GM21390 (cell line): ENCODE data around the gene ZNF467.
A peak's percentile ranks its signal among the peaks of the same experiment; 100 is the strongest.

ENCODE experiments used
- ATAC-seq: cut with Tn5 transposase; IDR thresholded peaks from one replicate; pipeline ENCODE4 v1.9.1; 2021; ENCODE audit not compliant: unreplicated experiment

ZNF467 gene

DNA sequence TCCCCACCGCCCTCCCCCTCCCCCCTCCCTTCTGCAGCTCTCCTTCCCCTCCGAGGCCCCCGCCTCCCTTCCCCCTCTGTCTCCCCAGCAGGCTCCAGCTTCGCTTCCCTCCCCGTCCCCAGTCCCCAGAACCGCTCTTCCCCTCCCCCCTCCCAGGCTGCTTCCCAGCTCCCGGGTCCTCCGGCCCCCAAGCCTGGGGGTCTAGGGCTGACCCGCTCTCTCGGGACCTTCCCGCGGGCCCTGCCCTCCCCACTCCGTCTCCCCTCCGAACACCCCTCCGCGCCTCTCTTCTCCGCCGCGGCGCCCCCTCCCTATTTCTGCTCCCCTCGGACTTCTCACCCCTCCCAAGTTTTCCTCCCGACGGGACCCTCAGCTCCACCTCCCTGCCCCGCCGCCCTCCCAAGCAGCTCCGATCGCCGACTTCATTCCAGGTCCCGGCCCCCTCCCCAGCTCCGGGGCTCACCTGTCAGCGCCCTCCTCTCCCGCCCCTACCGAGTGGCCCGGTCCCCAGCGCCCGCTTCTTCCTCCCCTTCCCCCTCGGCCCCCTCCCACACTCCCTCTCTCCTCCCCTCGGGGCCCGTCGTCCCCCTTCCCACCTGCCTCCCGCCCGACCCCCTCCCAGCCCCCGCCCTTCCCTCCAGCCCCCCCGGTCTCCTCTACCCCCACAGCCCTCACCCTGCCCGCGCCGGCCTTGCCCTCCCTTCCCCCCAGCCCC is 990 bp downstream of the ZNF467 start:
- no peak for ATAC-seq

DNA sequence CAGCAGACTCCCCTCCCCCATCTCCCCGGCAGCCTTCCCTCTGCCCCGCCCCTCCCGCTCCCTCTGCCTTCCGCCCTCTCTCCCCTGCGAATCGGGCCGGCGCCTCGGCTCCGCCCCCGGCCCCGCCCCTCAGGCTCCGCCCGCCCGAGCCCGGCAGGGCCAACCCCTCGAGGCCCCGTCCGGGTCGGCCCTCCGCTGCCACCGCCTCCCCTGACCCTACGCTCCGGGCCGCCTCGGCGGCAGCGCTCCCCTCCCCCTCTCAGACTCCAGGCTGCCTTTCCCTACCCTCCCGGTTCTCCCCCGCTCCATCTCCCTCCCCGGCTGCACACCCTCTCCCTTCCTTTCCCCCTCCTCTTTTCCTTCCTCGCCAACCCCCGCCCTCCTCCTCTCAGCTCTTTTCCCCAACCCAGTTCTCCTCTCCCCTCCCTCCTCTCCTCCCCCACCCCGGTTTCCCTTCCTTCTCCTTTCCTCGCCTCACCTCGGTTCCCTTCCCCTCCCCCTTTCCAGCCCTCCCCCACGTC is 1.6 kb downstream of the ZNF467 start:
- peak; percentile 98 for ATAC-seq

- ATAC-seq, result peak; percentile 12
Measured at GRCh38 chr7:149770728-149771636, 2.4 kb downstream of the ZNF467 start.

DNA sequence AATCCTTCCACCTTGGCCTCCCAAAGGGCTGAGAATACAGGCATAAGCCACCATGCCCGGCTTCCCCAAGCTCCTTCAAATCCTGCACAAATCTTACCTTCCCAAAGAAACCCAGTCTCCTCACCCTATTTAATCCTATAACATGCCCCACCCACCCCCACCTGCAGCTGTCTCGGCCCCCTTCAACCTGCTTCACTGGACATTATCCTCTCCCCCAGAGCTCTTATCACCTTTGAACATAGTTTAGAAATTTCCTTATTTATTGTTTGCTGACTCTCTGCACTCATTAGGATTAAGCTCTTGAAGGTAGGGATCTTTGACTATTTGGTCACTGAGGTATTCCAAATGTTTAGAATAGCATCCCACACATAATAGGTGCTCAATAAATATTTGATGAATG is 3.5 kb downstream of the ZNF467 start:
- ATAC-seq, result no peak

GRCh38 chr7:149768931-149769330 is 4.5 kb downstream of the ZNF467 start:
- no peak for ATAC-seq

DNA sequence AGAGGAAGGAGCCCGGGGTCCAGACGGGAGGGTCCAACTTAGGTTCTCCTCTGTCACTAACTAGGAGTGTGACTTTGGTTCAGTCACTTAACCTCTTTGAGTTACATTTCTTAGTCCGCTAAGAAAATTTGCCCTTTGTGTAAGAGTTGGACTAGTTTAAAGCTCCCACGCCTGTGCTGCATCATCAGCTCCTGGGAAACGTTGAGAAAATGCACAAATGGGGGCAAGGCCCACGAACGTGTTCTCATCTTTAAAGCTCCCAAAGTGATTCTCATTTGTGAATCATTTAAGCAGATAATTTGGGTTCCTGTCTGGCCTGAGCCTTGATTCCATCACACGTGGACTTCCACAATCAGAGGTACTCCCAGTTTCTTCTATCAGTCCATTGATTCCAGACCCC is 6.3 kb downstream of the ZNF467 start:
- ATAC-seq, result no peak

DNA sequence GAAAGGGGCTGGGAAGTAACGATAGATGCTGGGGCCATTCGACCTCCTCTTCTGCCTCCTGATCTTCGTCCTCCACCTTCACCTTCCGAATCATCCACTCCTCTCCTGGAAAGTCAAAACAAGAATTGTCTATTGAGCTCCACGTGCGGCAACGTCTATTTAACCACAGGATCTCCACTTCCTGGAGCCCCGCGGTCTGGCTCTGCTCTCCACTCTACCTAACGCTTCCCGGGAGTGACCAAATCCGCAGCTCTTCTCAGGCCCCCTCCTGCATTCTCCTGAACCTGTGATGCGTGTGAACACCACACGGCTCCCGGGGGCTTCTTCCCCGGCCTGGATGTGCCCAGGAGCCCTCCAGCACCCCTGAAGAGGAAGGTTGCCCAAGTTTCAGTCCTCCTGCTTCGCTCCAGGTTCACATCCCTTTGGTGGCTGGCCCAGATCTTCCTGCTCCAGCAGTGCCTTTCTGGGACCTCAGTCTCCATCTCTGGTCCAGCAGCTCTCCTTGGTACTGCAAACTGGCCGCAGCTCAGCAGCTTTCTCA is 7.2 kb downstream of the ZNF467 start:
- no peak for ATAC-seq

DNA sequence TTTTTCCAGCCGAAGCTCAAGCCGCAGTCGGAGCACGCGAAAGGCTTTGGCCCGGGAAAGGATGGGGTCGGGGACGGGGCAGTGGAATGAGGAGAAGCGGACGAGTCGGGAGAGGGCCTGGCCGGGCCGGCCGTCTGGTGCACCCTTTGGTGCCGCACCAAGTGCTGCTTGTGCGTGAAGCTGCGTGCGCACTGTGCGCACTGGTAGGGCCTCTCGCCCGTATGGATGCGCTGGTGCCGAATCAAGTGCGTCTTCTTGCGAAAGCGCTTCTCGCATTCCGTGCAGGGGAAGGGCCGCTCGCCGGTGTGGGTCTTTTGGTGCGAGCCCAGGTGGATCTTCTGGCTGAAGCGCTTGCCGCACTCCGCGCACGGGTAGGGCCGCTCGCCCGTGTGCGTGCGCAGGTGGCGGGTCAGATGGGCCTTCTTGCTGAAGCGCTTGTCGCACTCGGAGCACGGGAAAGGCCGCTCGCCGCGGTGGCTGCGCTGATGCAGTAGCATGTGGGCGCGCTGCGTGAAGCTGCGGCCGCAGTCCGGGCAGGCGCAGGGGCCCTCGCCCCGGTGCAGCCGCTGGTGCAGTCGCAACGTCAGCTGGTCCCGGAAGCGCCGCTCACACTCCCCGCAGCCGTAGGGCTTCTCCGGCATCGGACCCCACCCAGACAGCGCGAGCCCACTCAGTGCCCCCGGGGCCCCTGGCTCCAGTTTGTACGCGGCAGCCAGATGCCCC is 7.8 kb downstream of the ZNF467 start:
- ATAC-seq, result no peak

DNA sequence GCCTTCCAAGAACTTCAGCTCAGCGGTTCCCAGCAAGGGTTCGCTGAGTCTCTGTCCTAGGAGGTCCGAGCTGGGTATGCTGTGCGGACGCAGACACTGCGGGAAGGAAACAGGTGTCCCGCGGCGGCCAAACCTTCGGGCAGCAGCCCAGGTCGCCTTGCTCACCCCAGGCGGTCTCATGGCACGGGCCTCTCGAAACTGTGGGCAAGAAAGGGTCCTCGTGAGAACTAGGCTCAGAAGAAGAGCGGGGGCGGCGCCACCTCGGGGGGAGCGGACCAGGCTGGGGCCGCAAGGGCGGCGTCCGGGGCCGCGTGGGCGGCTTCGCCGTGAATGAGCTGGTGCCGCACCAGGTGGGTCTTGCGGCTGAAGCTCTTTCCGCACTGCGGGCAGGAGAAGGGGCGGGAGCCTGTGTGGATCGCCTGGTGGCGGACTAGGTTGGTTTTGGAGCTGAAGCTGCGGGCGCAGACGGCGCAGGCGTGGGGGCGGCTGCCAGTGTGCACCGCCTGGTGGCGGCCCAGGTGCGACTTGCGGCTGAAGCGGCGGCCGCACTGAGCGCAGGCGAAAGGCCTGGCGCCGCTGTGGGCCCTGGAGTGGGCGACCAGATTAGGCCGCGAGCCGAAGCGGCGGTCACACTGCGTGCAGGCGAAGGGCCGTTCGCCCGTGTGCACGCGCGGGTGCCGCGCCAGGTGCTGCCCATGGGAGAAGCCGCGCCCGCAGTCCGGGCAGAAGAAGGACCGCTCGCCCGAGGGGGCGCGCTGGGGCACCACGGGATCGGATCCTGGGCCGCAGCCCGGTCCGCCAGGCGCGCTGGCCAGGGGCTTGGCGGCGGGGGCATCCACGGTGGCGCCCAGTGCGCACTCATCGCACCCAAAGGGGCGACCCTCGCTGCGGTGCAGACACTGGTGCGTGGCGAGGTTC is 8.6 kb downstream of the ZNF467 start:
- ATAC-seq, result no peak

GRCh38 chr7:149763563-149764240 is 9.7 kb downstream of the ZNF467 start:
- no peak for ATAC-seq

GRCh38 chr7:149762610-149763009 is 10.8 kb downstream of the ZNF467 start:
- ATAC-seq, result no peak

DNA sequence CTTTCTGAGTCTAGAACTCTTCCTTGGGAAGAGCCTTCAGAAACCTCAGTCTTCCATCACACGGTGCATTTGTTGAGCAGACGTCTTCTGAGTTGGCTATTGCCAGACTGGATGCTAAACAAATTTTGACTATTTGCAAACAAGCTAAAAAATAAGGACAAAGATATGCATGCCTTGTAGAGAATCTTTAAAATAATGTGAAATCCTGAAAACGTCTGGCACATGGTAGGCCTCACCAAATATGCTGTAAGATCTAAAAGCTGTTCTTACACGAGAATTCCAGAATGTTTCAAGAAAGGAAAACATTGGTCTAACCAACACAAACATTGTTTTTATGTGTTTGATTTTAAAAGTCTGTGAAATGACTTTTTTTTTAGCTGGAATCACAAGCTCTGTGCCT is 11.3 kb downstream of the ZNF467 start:
- ATAC-seq, result no peak

- ATAC-seq, result no peak
Measured at GRCh38 chr7:149761307-149761706, 12.1 kb downstream of the ZNF467 start.

- no peak for ATAC-seq
Measured at GRCh38 chr7:149760538-149760937, 12.8 kb downstream of the ZNF467 start.

DNA sequence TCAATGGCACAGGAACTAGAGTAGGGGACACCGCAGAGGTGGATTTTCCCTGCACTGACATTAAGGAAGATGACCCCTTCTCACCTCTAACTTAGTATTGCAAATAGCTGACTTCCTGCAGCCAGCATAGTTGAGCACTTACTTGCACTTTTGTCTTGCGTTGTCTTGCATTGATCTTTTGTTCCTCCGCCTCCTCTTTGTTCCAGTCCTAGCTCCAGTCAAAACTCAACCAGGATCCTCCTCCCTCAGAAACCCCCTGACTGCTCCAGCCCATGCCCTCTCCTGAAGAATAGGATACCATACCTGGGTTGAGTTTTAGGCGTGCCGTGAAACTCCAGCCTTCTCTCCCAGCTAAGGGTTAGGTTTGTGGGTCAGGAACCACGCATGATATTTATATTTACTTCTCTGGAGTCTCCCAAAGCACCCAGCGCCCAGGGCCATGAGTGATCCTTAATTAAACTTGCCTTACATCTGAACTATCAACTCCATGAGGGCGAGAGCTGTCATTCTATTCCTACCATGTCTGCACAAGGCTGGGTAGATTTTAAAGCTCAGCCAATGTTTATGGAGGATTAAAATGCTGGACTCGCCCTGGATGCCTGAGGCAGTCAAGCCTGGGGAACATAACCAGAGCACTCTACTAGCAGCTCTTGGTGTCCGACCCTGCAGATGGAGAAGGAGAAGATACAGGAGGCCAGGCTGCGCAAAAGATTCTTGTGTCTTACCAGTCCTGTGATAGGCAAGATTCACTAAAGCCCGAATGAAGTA is 14.1 kb downstream of the ZNF467 start:
- no peak for ATAC-seq

DNA sequence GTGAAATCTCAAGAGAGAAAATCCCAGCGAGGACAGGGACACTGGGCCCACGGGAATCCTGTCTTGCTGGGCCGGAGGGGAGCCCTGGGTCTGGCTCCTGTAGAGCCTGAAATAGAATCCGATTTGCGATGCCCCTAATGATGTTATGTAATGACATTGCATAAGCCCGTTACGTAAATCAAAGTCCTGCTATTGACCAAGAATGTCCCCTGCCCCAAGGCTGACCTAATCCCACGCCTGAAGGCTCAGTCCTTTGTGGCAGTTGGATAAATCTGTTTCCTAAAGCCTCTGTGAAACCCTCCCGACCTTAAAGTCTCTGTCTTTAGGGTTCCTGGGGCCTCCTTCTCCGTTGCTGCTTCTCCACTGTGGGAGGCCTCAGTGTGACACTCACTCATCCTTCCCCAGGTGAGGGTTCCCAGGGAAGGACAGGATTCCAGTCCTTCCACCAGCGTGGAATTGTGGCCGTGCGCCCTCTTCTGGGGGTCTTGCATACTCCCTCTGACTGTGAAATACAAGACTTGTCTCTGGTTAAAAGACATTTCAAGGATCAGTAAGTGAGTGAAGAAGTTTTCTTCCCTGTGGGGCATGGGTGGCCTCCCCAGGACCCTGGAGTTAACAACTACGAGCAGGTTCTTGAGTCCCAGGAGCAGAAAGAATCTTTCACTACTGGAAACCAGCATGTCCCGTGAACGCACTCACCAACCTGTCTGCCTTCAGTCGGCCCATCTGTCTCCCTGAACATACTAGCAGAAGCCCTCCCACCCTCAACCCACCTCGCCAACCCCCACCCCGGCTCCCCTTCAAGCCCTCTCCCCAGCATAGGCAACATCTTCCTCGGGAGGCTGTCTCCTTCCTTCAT is 19.8 kb downstream of the ZNF467 start:
- no peak for ATAC-seq

GRCh38 chr7:149752646-149753045 is 20.7 kb downstream of the ZNF467 start:
- ATAC-seq, result no peak
